Measurements from ENCODE around the gene PLCB4.

- TF ChIP-seq CTCF (conservative IDR thresholded peaks at IDR 0.05; ENCODE audit: low read depth in 2 of 2) (no peak), ETS1 (IDR thresholded peaks at IDR 0.05) (no peak), EZH2 (IDR thresholded peaks at IDR 0.05; ENCODE audit: low read depth, unreplicated experiment) (no peak), POLR2AphosphoS5 (IDR thresholded peaks at IDR 0.05; ENCODE audit: low read depth) (no peak), STAT1 (IDR thresholded peaks at IDR 0.05; ENCODE audit: unreplicated experiment) (no peak), JUNB (IDR thresholded peaks at IDR 0.05; ENCODE audit: unreplicated experiment) (no peak), REST (IDR thresholded peaks at IDR 0.05; ENCODE audit: unreplicated experiment) (no peak), CREB1 (CRISPR knock-in tag; IDR thresholded peaks at IDR 0.05; ENCODE audit: low read depth) (no peak), EZH2phosphoT487 (IDR thresholded peaks at IDR 0.05; ENCODE audit: unreplicated experiment) (no peak)
Measured at GRCh38 chr20:9515214-9515585, 446.3 kb downstream of the PLCB4 start.

Data from GM23338 (cell line).